OCI-M1 (cell line): Measurements from ENCODE around the gene HGD.
"Not testable (repeated sequence)": the region's sequence is repeated elsewhere in the genome, so short reads cannot be mapped to it uniquely, and the experiment has no call there.

Experiments
- DNase-seq: peaks from one replicate; lab custom pipeline; 2025; lab: John Stamatoyannopoulos, UW

The HGD gene

DNA sequence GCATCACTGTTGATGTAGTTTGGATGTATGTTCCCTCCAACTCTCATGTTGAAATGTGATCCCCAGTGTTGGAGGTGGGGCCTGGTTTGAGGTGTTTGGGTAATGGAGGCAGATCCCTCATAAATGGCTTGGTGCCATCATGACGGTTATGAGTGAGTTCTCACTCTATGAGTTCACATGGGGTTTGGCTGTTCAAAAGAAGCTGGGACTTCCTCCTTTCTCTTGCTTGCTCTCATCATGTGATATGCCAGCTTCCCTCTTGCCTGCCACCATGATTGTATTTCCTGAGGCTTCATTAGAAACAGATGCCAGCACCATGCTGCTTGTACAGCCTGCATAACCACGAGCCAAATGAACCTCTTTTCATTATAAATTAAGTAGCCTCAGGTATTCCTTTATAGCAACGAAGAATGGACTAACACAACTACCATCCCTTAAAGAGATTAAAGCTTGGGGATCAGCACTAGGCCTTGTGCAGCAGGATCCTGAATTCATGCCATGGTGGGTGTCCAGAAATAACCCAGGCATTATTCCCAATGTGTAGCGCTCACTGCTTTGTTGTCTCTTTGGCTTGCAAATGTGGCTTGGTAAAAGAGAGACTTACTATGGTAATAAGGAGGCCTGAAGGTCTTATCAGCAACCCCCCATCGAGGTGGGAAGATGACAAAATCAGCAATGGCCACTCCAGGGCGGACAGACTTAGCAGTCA, 44.0 kb downstream of the HGD start:
- peak; percentile 49 for DNase-seq

DNA sequence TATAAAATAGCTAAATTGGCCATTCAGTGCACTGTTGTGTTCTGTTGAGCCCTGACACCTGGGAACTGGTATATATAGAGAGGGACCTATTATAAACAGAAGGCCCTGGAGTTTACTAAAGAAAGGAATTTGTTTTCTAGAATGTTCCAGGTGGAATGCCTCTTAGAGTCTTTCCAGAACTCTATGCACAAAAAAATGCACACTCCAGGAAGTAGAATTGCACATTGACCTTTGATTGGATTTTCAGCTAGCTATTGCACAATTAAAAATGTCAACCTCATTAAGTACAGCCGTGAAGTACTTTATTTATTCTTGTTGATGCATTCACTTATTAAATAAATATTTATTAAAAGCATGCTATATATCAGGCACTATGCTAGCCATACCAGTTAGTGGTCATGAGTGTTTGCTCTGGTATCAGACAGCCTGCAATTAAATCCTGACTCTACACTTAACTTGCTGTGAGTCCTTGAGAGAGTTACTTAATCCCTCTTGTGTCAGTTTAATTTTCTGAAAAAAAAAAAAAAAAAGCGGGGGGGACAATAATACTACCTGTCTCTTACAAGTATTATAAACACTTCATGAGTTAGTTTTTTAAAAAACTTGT, 45.1 kb downstream of the HGD start:
- DNase-seq, result no peak

DNA sequence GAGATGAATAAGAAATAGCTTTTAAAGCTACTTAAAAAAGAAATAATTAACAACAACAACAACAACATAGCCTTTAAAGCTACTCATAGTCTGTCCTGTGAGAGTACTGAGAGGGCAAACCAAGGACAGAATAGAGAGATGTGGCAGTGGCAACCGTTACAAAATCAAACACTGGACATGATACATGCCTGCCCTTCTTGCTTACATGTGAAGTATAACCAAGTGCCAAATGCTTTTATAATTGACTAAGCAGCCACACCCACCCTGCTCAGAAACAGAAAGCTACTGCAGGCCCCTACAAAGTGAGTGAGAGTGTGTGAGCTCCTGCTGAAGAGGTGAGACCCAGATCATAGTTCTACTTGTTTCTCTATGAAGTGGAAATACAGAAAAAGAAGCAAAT, 47.5 kb downstream of the HGD start:
- no peak for DNase-seq

DNA sequence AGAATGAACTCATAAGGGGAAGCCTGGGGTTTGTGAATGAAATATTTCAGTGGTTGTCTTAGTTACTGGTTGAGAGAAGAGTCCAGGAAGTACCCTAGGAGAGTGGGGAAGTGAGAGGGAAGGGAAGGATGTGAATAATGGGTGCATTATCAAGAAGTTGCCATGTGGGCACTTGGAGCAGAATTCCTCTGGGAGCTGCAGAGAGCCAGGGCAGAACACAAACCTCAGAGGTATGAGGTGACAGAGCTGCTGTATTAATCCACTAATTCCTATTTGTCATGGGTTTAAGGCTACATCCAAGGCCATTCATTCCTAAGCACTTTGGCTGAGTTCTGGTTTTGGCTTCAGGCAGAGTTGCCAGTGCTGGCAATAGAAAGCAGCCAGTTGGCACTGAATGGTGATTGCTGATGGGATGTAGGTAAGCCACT, 56.9 kb downstream of the HGD start:
- no peak for DNase-seq

GRCh38 chr3:120623727-120624093, 58.3 kb downstream of the HGD start:
- DNase-seq, result no peak

DNA sequence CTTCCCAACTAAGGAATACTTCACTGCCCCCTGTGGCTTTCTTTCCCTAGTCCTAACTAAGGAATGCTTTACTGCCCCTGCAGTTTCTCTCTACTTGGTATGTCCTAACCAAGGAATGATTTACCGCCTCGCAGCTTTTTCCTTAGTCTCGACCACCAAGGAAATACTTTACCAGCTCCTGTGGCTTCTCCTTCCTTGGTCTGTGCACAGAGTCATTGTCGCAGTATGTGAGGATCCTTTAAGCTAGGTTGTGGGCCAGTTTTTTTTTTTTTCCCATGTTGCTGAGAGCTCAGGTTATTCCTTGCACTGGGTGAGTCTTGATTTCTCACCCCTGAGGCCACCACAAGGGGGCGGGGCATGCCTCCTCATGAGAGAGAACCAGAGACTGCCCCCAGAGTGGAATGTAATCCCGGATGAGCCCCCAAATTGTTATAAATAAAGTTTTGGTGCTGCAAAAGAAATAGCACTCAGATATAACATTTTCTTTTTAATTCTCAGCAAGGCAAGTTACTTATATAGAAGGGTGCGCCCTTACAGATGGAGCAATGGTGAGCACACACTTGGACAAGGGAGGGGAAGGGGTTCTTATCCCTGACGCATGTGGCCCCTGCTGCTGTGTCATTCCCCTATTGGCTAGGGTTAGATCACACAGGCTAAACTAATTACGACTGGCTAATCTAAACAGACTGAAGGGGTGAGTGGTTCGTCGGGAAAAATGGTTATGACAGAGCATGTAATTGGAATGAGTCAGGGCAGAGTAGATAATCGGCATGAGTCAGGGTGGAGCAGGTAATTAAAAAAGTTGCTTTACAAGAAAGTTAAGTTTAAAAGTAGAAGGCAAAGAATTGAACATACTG, 58.9 kb downstream of the HGD start:
- DNase-seq, result peak; percentile 55

GRCh38 chr3:120622457-120622856, 59.6 kb downstream of the HGD start:
- DNase-seq, result no peak

GRCh38 chr3:120616745-120617144, 65.3 kb downstream of the HGD start:
- not testable (repeated sequence) for DNase-seq

- peak; percentile 8 for DNase-seq
Measured at GRCh38 chr3:120615847-120616609, 66.0 kb downstream of the HGD start.

- no peak for DNase-seq
Measured at GRCh38 chr3:120614765-120615164, 67.3 kb downstream of the HGD start.

- DNase-seq, result no peak
Measured at GRCh38 chr3:120608506-120608905, 73.5 kb downstream of the HGD start.

- no peak for DNase-seq
Measured at GRCh38 chr3:120604784-120605183, 77.3 kb downstream of the HGD start.

- peak; percentile 12 for DNase-seq
Measured at GRCh38 chr3:120604382-120604781, 77.7 kb downstream of the HGD start.

DNA sequence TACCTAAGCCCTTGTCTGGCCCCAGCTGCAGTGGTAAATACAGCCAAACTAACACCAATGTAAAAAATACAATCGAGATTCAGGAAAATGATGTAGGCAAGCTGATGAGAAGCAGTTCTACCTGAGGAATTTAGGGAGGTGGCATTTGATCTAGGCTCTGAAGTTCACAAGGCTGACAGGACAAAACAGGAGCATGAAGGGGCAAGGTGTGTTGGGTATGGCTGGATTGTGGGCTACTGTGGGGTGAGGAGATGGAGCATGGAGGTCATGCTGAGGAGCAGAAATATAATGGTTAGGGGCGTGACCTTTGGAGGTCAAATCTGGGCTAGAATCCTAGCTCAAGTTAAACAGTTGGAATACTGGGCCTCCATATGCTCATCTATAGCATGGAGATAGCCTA, 79.4 kb downstream of the HGD start:
- DNase-seq, result no peak

- no peak for DNase-seq
Measured at GRCh38 chr3:120601554-120601953, 80.5 kb downstream of the HGD start.

DNA sequence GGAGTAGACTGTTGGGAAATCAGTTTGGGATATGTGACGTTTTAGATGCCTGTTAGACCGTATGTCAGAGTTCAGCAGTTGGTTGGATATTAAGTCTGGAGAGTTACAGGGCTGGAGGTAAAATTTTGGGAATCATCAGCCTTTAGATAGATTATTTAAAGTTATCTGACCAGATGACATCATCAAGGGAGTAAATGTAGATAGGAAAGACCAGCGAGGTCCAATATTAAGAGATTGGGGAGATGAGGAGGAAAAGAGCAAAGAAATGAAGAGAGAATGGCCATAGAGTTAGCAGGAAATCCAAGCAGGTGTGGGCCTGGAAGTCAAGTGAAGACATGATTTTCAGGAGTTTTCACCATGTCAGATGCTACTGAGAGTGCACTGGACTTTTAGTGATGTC, 82.8 kb downstream of the HGD start:
- DNase-seq, result no peak

- peak; percentile 12 for DNase-seq
Measured at GRCh38 chr3:120597445-120598049, 84.5 kb downstream of the HGD start.

DNA sequence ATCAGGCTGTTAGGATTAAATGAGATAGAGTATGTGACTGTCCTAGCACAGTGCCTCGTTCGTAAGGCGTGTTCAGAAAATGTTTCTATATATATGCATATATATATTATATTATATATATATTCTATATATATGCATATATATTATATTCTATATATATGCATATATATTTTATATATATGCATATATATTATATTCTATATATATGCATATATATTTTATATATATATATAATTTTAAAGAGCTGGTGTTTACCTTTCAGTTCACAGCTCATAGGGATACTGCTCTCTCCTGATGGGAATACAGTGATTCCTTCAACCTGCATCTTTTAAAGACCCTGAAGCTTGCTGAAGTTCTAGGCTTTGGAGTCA, 85.2 kb downstream of the HGD start:
- no peak for DNase-seq

- peak; percentile 98 for DNase-seq
Measured at GRCh38 chr3:120596116-120596852, 85.8 kb downstream of the HGD start, which contains the start of gene NDUFB4. TSS of gene NDUFB4 (plus strand) at chr3:120596336. CDS start at chr3:120596360, 24 bp downstream.

DNA sequence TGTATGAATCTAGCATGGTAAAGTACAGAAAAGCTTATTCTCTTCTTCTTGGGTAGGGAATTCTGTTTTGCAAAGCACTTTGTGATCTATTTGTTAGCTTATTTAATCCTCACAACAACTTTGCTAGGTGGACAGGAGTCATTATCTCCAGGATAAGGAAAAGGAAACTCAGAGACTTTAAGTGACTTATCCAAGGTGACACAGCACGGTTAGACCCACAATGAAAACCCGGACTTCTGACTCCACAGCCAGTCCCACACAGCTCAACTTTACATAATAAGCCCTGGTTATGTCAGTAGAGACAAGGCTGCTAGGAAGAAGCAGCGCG, 86.3 kb downstream of the HGD start:
- no peak for DNase-seq

- no peak for DNase-seq
Measured at GRCh38 chr3:120587332-120587975, 94.6 kb downstream of the HGD start.
